GM18508 (cell line): ENCODE measurements around the gene TBC1D2B.

ENCODE experiments used
- ATAC-seq: cut with Tn5 transposase; IDR thresholded peaks from one replicate; pipeline ENCODE4 v1.9.1; 2021; ENCODE audit warnings: moderate number of reproducible peaks; ENCODE audit not compliant: insufficient read depth, unreplicated experiment

The TBC1D2B gene

GRCh38 chr15:78098131-78098755, 20.7 kb upstream of the TBC1D2B start:
- ATAC-seq, result no peak

GRCh38 chr15:78097667-78098066, 20.2 kb upstream of the TBC1D2B start:
- ATAC-seq, result no peak

GRCh38 chr15:78093242-78094020, 15.9 kb upstream of the TBC1D2B start:
- no peak for ATAC-seq

GRCh38 chr15:78092261-78093041, 14.9 kb upstream of the TBC1D2B start, which contains the start of gene SH2D7:
Gene SH2D7, plus strand, starts transcription at chr15:78092561. Its CDS starts 24 bp downstream, at chr15:78092585.
- ATAC-seq, result no peak

- ATAC-seq, result no peak
Measured at GRCh38 chr15:78090422-78091063, 13.0 kb upstream of the TBC1D2B start.

GRCh38 chr15:78088773-78089080, 11.2 kb upstream of the TBC1D2B start:
- ATAC-seq, result no peak

- no peak for ATAC-seq
Measured at GRCh38 chr15:78087951-78088772, 10.7 kb upstream of the TBC1D2B start.

- ATAC-seq, result no peak
Measured at GRCh38 chr15:78085928-78086327, 8.4 kb upstream of the TBC1D2B start.

GRCh38 chr15:78084449-78084750, 6.9 kb upstream of the TBC1D2B start:
- no peak for ATAC-seq

- no peak for ATAC-seq
Measured at GRCh38 chr15:78083687-78084448, 6.4 kb upstream of the TBC1D2B start.

GRCh38 chr15:78083186-78083585, 5.7 kb upstream of the TBC1D2B start:
- no peak for ATAC-seq

- ATAC-seq, result no peak
Measured at GRCh38 chr15:78082743-78083110, 5.2 kb upstream of the TBC1D2B start.

GRCh38 chr15:78082106-78082742, 4.7 kb upstream of the TBC1D2B start:
- ATAC-seq, result no peak

GRCh38 chr15:78080088-78080460, 2.6 kb upstream of the TBC1D2B start:
- no peak for ATAC-seq

- no peak for ATAC-seq
Measured at GRCh38 chr15:78079298-78080087, 2.0 kb upstream of the TBC1D2B start.

- ATAC-seq, result no peak
Measured at GRCh38 chr15:78077871-78078210, 330 bp upstream of the TBC1D2B start.

- no peak for ATAC-seq
Measured at GRCh38 chr15:78076231-78077052, 1.1 kb downstream of the TBC1D2B start.
